ENCODE data around the gene CDK16.

Gene CDK16

GRCh38 chrX:47209508-47210238, 8.8 kb upstream of the CDK16 start:
- DNase-seq, result no peak

GRCh38 chrX:47210661-47211425, 7.6 kb upstream of the CDK16 start:
- no peak for DNase-seq

GRCh38 chrX:47212381-47213293, 5.8 kb upstream of the CDK16 start:
- DNase-seq, result no peak

- no peak for DNase-seq
These were observed 3.9 kb upstream of the CDK16 start for GRCh38 chrX:47214435-47215077.

- DNase-seq, result no peak
These were observed 3.1 kb upstream of the CDK16 start for GRCh38 chrX:47215291-47215900.

- no peak for DNase-seq
These were observed 2.0 kb upstream of the CDK16 start for GRCh38 chrX:47216393-47216925.

GRCh38 chrX:47217121-47217851, 1.2 kb upstream of the CDK16 start:
- no peak for DNase-seq

- DNase-seq, result peak; percentile 95
These were observed 615 bp upstream of the CDK16 start for GRCh38 chrX:47217852-47218279.

- DNase-seq, result no peak
These were observed 687 bp downstream of the CDK16 start for GRCh38 chrX:47218920-47219815.

GRCh38 chrX:47221756-47222155, 3.3 kb downstream of the CDK16 start:
- no peak for DNase-seq

- DNase-seq, result no peak
These were observed 4.4 kb downstream of the CDK16 start for GRCh38 chrX:47222751-47223350.

- DNase-seq, result no peak
These were observed 5.2 kb downstream of the CDK16 start for GRCh38 chrX:47223476-47224250.

GRCh38 chrX:47224266-47224895, 5.9 kb downstream of the CDK16 start:
- no peak for DNase-seq

- no peak for DNase-seq
These were observed 6.4 kb downstream of the CDK16 start for GRCh38 chrX:47224896-47225290.

GRCh38 chrX:47226071-47226470, 7.6 kb downstream of the CDK16 start:
- DNase-seq, result no peak

GRCh38 chrX:47226531-47227333, 8.3 kb downstream of the CDK16 start:
- no peak for DNase-seq

GRCh38 chrX:47227334-47227583, 8.8 kb downstream of the CDK16 start:
- no peak for DNase-seq
